ENCODE data around the gene CDC7. TPM values are rescaled to one million over a fixed set of nuclear protein-coding genes. Genes with fewer than 3 reads are reported as not detected.
"Not testable (repeated sequence)": the region's sequence is repeated elsewhere in the genome, so short reads cannot be mapped to it uniquely, and the experiment has no call there.

Gene CDC7
- total RNA-seq, 1 donor from 2014 or later, result 1.6 TPM

- no peak for DNase-seq (ENCODE audit: low spot score)
These were observed 10.1 kb downstream of the CDC7 start for GRCh38 chr1:91510754-91511153.

GRCh38 chr1:91511386-91511785 lies 10.7 kb downstream of the CDC7 start:
- DNase-seq (ENCODE audit: low spot score), result no peak

DNA sequence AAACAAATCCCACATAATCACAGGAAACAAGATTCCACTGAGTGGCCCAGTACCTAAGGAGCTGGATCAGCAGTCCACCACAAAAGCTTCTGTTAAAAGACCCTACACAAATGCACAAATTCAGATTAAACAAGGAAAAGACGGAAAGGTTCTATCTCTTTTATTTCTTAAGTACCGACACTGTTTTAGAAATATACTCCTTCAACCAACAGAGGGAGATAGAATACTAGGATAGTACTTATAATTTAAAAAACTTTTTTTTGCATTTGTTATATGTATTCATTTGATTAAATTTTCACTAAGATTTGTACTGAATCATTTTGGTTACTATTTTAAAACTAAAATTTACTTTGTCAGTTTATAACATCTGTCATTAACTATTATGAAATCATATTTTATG lies 12.5 kb downstream of the CDC7 start:
- no peak for DNase-seq (ENCODE audit: low spot score)

GRCh38 chr1:91513706-91514105 lies 13.1 kb downstream of the CDC7 start:
- DNase-seq (ENCODE audit: low spot score), result no peak

GRCh38 chr1:91515994-91516393 lies 15.3 kb downstream of the CDC7 start:
- no peak for DNase-seq (ENCODE audit: low spot score)

DNA sequence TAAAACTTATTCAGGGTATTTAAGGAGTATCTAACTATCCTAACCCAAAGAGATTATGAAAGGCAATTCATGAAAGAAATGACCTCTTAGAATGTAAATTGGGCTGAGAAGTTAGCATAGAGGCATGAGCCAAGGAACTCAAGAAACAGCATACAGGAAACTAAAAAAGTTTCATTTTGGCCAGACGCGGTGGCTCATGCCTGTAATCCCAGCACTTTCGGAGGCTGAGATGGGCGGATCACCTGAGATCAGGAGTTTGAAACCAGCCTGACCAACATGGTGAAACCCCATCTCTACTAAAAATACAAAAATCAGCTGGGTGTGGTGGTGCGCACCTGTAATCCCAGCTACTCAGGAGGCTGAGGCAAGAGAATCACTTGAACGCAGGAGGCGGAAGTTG lies 16.0 kb downstream of the CDC7 start:
- not testable (repeated sequence) for DNase-seq (ENCODE audit: low spot score)

GRCh38 chr1:91519167-91519566 lies 18.5 kb downstream of the CDC7 start:
- DNase-seq (ENCODE audit: low spot score), result not testable (repeated sequence)

- DNase-seq (ENCODE audit: low spot score), result no peak
These were observed 20.4 kb downstream of the CDC7 start for GRCh38 chr1:91520942-91521507.

DNA sequence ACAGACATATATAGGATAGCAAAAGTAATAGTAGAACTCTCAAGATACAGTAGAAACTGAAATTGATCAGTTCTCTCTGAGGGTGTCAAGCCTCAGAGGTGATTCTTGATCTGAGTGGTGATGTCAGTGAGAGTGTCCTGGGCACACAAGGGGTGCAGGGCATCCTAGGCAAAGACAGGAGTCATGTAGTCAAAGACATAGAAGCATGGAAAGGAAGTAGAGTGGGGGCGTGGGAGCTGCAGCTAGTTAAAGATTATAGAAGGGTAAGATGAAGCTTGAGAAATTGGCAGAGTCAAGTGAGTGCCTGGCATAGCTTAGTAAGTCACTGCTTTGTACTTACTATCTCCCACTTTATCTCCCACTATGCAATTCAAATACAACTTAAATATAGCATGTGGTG lies 22.8 kb downstream of the CDC7 start:
- DNase-seq (ENCODE audit: low spot score), result no peak

DNA sequence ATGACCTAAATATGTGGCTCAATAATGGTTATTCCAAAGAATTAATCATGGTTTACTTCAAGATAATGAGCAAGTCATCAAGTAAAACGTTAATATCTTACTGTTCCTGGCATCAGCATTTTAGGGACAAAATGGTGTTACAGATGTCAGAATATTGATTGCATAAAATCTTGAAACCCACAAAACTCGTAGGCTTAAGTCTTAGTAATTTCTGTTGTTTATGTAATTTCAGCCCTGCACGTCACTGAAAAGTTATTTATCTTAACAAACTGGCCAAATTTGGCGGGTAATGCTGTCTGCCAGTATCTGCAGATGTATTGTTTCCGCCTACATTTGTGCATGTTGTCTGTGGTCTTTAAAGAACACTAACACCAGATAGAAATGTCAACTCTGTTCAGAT lies 25.8 kb downstream of the CDC7 start:
- DNase-seq (ENCODE audit: low spot score), result peak; percentile 27

GRCh38 chr1:91527266-91527765 lies 26.7 kb downstream of the CDC7 start:
- no peak for DNase-seq (ENCODE audit: low spot score)

DNA sequence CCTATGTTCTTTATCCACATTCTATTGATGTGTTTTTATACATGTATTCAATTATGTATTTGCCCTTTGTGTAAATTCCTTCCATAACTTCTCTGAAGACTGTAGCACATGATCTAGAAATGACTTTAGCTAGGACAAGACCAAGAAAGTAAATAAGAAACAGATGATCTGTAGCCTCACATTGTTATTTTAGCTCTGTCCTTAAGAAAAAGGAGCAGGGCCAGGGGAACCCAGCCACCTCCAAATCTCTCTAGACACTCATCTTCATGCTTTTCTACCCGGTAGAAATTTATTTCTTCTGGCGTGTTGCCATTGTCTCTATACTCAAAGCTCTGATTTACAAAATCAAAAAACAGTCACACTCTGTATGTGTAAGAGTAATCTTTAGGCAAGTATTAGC lies 27.1 kb downstream of the CDC7 start:
- no peak for DNase-seq (ENCODE audit: low spot score)

GRCh38 chr1:91529856-91530255 lies 29.2 kb downstream of the CDC7 start:
- no peak for DNase-seq (ENCODE audit: low spot score)

- no peak for DNase-seq (ENCODE audit: low spot score)
These were observed 32.8 kb downstream of the CDC7 start for GRCh38 chr1:91533361-91534024.

DNA sequence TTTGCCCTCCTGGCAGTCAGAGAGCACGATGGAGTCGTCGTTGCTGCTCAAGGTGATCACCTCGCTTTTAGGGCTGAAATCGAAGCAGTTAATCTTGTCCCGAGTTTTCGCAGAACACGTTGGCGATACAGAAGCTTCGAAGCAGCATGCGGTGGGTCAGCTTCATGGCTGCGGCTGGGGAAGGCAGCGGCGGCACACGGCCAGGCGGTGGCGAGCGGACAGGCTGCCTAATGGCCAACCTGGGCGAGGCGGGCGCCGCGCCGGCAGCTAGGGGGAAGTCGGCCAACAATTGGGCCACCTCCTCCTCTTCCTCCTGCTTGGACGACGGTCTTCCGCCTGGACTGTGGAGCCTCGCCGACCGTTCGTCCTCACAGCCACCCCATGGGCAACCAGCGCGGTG lies 34.8 kb downstream of the CDC7 start:
- DNase-seq (ENCODE audit: low spot score), result no peak

DNA sequence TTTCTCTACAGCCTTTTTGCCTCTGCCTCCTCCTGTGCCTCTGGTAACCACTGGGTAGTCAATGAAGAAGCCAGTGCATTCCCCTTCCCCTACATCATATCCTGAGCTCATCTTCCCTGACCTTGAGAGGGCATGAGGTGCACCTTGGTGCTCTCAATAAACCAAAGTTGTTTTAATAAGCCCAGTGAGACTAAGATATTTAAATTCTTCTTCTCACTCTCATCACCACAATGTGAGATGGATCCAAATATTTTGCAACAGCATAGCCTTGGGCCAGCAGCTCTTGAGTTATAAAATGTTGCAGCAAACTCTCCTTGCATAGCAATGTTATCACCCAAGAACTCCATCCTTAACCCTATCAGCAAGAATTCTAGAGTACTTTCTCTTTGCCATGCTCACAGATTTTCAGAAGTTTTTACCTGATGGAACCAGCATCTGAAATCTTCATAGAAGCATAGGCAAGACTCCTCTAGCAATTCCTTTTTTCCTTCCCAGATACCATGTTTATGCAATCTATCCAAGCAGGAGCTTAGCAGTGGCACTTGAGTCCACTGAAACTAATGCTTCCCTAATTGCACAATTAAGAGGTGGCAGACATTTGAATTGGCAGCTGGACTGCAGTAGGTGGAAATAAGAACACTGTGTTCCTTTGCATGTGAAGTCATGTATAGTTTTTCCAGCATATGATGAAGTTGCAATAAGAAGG lies 36.8 kb downstream of the CDC7 start:
- DNase-seq (ENCODE audit: low spot score), result no peak

- no peak for DNase-seq (ENCODE audit: low spot score)
These were observed 37.3 kb downstream of the CDC7 start for GRCh38 chr1:91537987-91538304.

DNA sequence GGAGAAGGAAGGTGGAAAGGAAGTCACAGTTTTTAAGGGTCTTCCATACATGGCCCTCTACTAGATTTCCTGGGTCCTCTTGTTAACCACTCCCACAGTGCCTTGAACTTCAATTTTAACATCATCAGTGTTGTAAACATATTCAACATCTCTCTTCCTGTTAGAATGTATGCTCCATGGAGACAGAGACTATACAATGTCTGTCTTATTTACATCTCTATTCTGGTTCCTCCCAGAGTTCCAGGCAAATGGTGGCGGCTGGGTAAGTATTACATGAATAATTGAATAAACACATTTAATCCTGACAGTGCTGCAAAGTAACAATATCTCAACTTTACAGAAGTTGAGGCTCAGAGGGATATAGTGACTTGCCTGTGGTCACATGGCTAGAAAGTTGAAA lies 40.3 kb downstream of the CDC7 start:
- no peak for DNase-seq (ENCODE audit: low spot score)

GRCh38 chr1:91541918-91542533 lies 41.4 kb downstream of the CDC7 start:
- no peak for DNase-seq (ENCODE audit: low spot score)

DNA sequence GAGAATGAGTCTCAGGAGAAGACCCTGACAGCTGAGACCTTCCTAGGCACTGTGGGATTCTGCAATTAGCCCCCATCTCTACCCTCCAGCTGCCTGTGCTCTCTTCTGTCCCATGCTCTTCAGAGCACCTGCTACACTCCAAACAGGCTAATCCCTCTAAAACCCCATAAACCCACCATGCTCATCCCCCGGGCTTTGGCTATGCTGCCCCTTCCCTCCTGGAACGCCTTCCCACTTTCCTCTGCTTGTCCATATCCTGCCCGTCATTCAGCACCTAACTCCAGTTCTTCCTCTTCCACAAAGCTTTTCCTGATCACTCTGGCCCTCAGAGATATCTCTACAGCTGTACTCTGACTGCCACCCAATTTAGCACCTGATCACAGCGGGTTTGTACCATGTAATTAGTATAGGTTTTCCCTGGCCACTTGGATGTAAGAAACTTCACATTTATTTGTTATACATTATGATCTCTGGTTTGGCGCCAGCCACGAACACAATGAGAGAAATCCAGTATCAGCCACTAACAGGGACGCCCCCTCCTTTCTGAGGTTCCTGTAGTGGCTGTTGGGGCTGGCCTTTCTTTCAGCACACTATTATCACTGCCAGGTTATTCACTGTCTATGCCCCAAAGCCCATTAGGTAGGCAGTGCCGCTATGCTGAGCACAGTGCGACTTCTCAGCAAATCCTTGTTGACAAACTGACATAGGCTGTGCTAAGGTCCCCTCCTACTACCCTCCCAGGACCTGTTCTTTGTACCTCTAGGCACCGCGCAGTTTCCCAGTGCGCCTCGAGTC lies 45.1 kb downstream of the CDC7 start:
- DNase-seq (ENCODE audit: low spot score), result no peak

DNA sequence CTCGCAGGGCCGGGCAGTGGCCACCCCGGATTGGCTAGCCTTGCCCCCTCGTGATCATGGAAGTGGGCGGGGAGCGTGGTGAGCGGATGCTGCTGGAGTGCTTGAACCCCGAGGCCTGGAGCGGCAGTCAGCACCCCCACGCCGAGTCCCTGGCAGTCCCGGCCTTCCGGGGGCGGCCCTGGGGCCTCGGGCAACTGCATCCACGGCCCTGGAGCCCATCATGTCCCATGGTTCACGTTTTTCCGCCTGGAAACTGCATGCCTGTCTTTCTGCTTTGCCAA lies 45.6 kb downstream of the CDC7 start:
- DNase-seq (ENCODE audit: low spot score), result no peak

GRCh38 chr1:91546876-91547275 lies 46.2 kb downstream of the CDC7 start:
- no peak for DNase-seq (ENCODE audit: low spot score)

All from mucosa of gallbladder (tissue), 1 donor.